ENCODE results near the gene HS2ST1. TPM values are rescaled to one million over a fixed set of nuclear protein-coding genes. Genes with fewer than 3 reads are reported as not detected.

Gene HS2ST1
- total RNA-seq, 1 experiment from 2014 or later: 45.8 TPM

DNA sequence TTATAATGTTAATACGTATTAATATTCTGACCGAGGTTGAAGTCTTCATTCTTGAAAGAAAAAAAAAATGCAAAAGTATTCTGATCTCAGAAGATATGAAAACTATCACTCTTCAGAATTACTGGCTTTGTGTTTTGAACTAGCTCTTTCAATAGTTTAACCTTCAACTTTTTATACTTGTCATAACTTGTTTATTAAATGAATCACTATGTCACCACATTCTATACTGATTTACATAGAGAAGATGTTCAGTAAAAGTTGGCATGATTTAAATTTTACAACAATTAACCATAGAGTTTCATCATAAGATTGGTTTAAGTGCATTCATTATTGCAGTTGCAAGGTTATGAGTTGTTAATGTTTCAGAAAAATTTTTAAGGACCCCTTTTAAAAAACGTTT lies 57.3 kb downstream of the HS2ST1 start:
- Histone ChIP-seq H3K4me1 (ENCODE audit: insufficient read depth, low read length, poor library complexity, severe bottlenecking) (peaks cover 25% of the 10 kb centered on the region), H3K36me3 (ENCODE audit: insufficient read depth, low read length, poor library complexity, severe bottlenecking) (no peaks in the 10 kb centered on the region), H3K9me3 (ENCODE audit: low read depth, low read length, poor library complexity, severe bottlenecking) (no peaks in the 10 kb centered on the region), H3K27ac (ENCODE audit: low read depth, low read length, poor library complexity, severe bottlenecking) (no peak overlapping the region), H3K27me3 (replicated peaks; ENCODE audit: insufficient read depth, low read depth, low read length, poor library complexity) (no peaks in the 10 kb centered on the region), H3K4me3 (ENCODE audit: low read depth, low read length, poor library complexity, severe bottlenecking) (no peak overlapping the region)
- intact Hi-C loops (cut with micrococcal nuclease; ENCODE audit: unreplicated experiment): no loop called here
- TF ChIP-seq EZH2 (IDR thresholded peaks at IDR 0.05; ENCODE audit: borderline replicate concordance, low read depth, low read length, poor library complexity, severe bottlenecking): no peak
- TF ChIP-seq, protein P1, sequence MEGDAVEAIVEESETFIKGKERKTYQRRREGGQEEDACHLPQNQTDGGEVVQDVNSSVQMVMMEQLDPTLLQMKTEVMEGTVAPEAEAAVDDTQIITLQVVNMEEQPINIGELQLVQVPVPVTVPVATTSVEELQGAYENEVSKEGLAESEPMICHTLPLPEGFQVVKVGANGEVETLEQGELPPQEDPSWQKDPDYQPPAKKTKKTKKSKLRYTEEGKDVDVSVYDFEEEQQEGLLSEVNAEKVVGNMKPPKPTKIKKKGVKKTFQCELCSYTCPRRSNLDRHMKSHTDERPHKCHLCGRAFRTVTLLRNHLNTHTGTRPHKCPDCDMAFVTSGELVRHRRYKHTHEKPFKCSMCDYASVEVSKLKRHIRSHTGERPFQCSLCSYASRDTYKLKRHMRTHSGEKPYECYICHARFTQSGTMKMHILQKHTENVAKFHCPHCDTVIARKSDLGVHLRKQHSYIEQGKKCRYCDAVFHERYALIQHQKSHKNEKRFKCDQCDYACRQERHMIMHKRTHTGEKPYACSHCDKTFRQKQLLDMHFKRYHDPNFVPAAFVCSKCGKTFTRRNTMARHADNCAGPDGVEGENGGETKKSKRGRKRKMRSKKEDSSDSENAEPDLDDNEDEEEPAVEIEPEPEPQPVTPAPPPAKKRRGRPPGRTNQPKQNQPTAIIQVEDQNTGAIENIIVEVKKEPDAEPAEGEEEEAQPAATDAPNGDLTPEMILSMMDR (conservative IDR thresholded peaks at IDR 0.05; ENCODE audit: low read depth, low read length): no peak
- BruUV-seq (replicated peaks): no TSS peak
- CTCF ChIA-PET: no interaction called here
- DNase-seq (ENCODE audit: low spot score): no peak
- POLR2A ChIA-PET (ENCODE audit: low non-redundant PET): no interaction called here

DNA sequence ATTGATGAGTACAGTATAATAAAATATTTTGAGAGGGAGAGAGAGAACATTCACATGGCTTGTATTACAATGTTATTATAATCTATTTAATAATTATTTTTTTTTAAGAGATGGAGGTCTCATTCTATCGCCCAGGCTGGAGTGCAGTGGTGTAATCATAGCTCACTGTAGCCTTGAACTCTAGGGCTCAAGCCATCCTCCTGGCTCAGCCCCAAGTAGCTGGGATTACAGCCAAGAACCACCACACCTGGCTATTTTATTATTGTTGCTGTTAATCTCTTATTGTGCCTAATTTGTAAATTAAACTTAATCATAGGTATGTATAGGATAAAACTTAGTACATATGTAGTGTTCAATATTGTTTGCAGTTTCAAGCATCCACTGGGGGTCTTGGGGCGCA lies 57.8 kb downstream of the HS2ST1 start:
- H3K9me3 ChIP-seq (ENCODE audit: low read depth, low read length, poor library complexity, severe bottlenecking): no peaks in the 10 kb centered on the region
- intact Hi-C loops (cut with micrococcal nuclease; ENCODE audit: unreplicated experiment): no loop called here
- peaks cover 25% of the 10 kb centered on the region for H3K4me1 ChIP-seq (ENCODE audit: insufficient read depth, low read length, poor library complexity, severe bottlenecking)
- BruUV-seq (replicated peaks): no TSS peak
- no peak overlapping the region for H3K4me3 ChIP-seq (ENCODE audit: low read depth, low read length, poor library complexity, severe bottlenecking)
- CTCF ChIA-PET: no interaction called here
- TF ChIP-seq, protein P1 (conservative IDR thresholded peaks at IDR 0.05; ENCODE audit: low read depth, low read length): no peak
- TF ChIP-seq EZH2 (IDR thresholded peaks at IDR 0.05; ENCODE audit: borderline replicate concordance, low read depth, low read length, poor library complexity, severe bottlenecking): no peak
- H3K36me3 ChIP-seq (ENCODE audit: insufficient read depth, low read length, poor library complexity, severe bottlenecking): no peaks in the 10 kb centered on the region
- no peak overlapping the region for H3K27ac ChIP-seq (ENCODE audit: low read depth, low read length, poor library complexity, severe bottlenecking)
- POLR2A ChIA-PET (ENCODE audit: low non-redundant PET): no interaction called here
- DNase-seq (ENCODE audit: low spot score): no peak
- H3K27me3 ChIP-seq (replicated peaks; ENCODE audit: insufficient read depth, low read depth, low read length, poor library complexity): no peaks in the 10 kb centered on the region

DNA sequence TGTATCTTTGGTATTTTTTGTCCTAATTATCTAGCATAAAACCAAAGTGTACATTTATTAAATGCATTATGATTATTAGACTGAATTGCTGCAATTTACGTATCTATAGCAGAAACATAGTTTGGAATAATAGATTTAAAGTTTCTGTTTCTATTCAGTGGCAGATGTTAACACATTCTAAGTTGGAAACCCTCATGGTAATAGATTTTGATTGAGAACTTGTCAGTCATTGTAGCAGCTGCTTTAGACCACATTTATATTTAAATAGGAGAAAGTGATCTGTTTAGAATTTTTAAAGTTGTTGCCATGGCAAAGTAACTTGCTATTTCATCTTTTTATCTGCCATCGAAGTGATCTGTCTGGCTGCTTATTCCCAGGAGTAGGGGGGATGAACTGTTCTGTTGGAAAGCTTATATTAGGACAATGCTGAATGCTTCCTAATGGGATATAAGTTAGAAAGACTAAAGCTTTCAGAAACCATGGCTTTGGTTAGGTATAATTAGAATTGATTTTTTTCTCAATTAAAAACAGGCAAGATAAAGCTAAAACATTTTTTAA lies 61.6 kb downstream of the HS2ST1 start:
- Histone ChIP-seq H3K27me3 (replicated peaks; ENCODE audit: insufficient read depth, low read depth, low read length, poor library complexity) (no peaks in the 10 kb centered on the region), H3K4me1 (ENCODE audit: insufficient read depth, low read length, poor library complexity, severe bottlenecking) (peaks cover 25% of the 10 kb centered on the region), H3K9me3 (ENCODE audit: low read depth, low read length, poor library complexity, severe bottlenecking) (no peaks in the 10 kb centered on the region), H3K36me3 (ENCODE audit: insufficient read depth, low read length, poor library complexity, severe bottlenecking) (no peaks in the 10 kb centered on the region), H3K4me3 (ENCODE audit: low read depth, low read length, poor library complexity, severe bottlenecking) (no peak overlapping the region), H3K27ac (ENCODE audit: low read depth, low read length, poor library complexity, severe bottlenecking) (no peak overlapping the region)
- peak; percentile 15 for DNase-seq (ENCODE audit: low spot score)
- no TSS peak for BruUV-seq (replicated peaks)
- no peak for TF ChIP-seq EZH2 (IDR thresholded peaks at IDR 0.05; ENCODE audit: borderline replicate concordance, low read depth, low read length, poor library complexity, severe bottlenecking)
- TF ChIP-seq, protein P1 (conservative IDR thresholded peaks at IDR 0.05; ENCODE audit: low read depth, low read length): no peak
- ChIA-PET POLR2A (ENCODE audit: low non-redundant PET) (no interaction called here), CTCF (no interaction called here)
- intact Hi-C loops (cut with micrococcal nuclease; ENCODE audit: unreplicated experiment): no loop called here

Measured in A673 (cell line).